Fibroblast of lung (primary cell): Measurements from ENCODE around the gene MACROD2. TPM values are rescaled to one million over a fixed set of nuclear protein-coding genes. Genes with fewer than 3 reads are reported as not detected.

ENCODE experiments used
- DNase-seq, 2 donors: peaks; one replicate each; pipeline versions ENCODE4 v3.0.0 to v3.0.0-alpha.2; 2010; ENCODE audit warnings: low read depth in 2 of 2
- H2AFZ ChIP-seq: 2 replicates; pipeline ENCODE4 v1.5.1; 2012; ENCODE audit warnings: low read length, control low read depth, inconsistent platforms
- H3K27ac ChIP-seq: 2 replicates; pipeline ENCODE4 v1.5.1; 2011; ENCODE audit warnings: low read length, control low read depth; ENCODE audit not compliant: insufficient read depth
- H3K27me3 ChIP-seq: 2 replicates; pipeline ENCODE4 v1.5.1; 2011; ENCODE audit warnings: mild to moderate bottlenecking, low read length; ENCODE audit not compliant: control insufficient read depth, insufficient read depth
- H3K36me3 ChIP-seq: 2 replicates; pipeline ENCODE4 v1.5.1; 2011; ENCODE audit warnings: low read length; ENCODE audit not compliant: control insufficient read depth, insufficient read depth
- H3K4me1 ChIP-seq: 2 replicates; pipeline ENCODE4 v1.5.1; 2011; ENCODE audit warnings: low read length; ENCODE audit not compliant: control insufficient read depth, insufficient read depth; ENCODE audit errors: extremely low read depth
- H3K4me2 ChIP-seq: 2 replicates; pipeline ENCODE4 v1.5.1; 2011; ENCODE audit warnings: low read length, control low read depth; ENCODE audit not compliant: insufficient read depth; ENCODE audit errors: extremely low read depth
- H3K4me3 ChIP-seq, 4 experiments: fragments of 200-600 bp in 1 of 4; sonication (generic) in 1 of 4; replicated peaks in 1 of 4; 2 replicates each; pipeline ENCODE4 v1.5.1; 2011 to 2016; ENCODE audit warnings: low read length in 4 of 4, low read depth in 3 of 4, mild to moderate bottlenecking in 3 of 4, control low read depth in 2 of 4, inconsistent platforms in 1 of 4, mixed read lengths in 1 of 4; ENCODE audit not compliant: insufficient read depth in 1 of 4; ENCODE audit errors: control extremely low read depth in 1 of 4
- H3K79me2 ChIP-seq: 2 replicates; pipeline ENCODE4 v1.5.1; 2012; ENCODE audit warnings: mild to moderate bottlenecking, low read length, inconsistent platforms; ENCODE audit not compliant: control insufficient read depth, insufficient read depth
- H3K9ac ChIP-seq: 2 replicates; pipeline ENCODE4 v1.5.1; 2011; ENCODE audit warnings: mild to moderate bottlenecking, low read length, control low read depth; ENCODE audit not compliant: insufficient read depth
- H3K9me3 ChIP-seq: 2 replicates; pipeline ENCODE4 v1.5.1; 2012; ENCODE audit warnings: low read depth, low read length; ENCODE audit not compliant: control insufficient read depth, insufficient read depth
- H4K20me1 ChIP-seq: 2 replicates; pipeline ENCODE4 v1.5.1; 2011; ENCODE audit warnings: low read length; ENCODE audit not compliant: control insufficient read depth, insufficient read depth; ENCODE audit errors: extremely low read depth
- EZH2 ChIP-seq: IDR thresholded peaks from 2 replicates; pipeline ENCODE4 v1.5.1; 2012; ENCODE audit warnings: low read length, control low read depth, mild to moderate bottlenecking; ENCODE audit errors: missing control alignments
- polyA plus RNA-seq, 2 donors: library from polyadenylated mRNA; depleted of rRNA in 1 of 2; stranded (reverse) in 1 of 2; unstranded in 1 of 2; fragments of >200 nt; gene quantifications; 2 replicates each; pipeline ENCODE4 v1.2.1, GENCODE V29; 2011 to 2012; ENCODE audit warnings: missing spikeins in 1 of 2
- total RNA-seq: library from RNA; depleted of rRNA; stranded (reverse); fragments of >200 nt; gene quantifications from 2 replicates; pipeline ENCODE4 v1.2.1, GENCODE V29; 2014
- TF ChIP-seq, protein P1 (sequence below), 2 donors: IDR thresholded peaks in 1 of 2; conservative IDR thresholded peaks in 1 of 2; 1 replicate in 1 of 2; 2 replicates in 1 of 2; pipeline ENCODE4 v1.5.1; 2011 to 2012; ENCODE audit warnings: low read length in 2 of 2, control low read depth in 1 of 2, inconsistent platforms in 1 of 2, low read depth in 1 of 2, mild to moderate bottlenecking in 1 of 2

Gene MACROD2
- total and polyA plus RNA-seq, 2 donors (not counting 1 experiment from before 2014, with no cell fraction given) = 0.54 to 1.7 TPM

DNA sequence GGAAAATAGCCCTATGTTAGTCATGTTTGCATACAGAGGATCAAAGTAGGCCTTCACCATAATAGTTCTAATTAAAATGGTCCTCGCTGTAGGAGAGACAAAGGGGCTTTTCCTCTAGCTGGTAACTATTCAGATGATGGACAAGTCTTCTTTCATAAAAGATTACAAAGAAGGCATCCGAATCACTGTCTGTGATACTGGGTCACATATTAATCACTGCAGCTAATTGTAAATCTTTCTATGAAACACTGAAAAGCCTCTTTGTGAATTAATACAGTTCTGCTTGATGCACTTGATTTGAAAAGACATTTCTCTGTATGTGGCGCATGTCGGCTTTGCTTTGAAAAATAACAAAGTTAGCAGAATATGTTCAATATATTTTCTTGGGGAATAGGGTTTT, 2057.1 kb downstream of the MACROD2 start:
- TF ChIP-seq, protein P1, sequence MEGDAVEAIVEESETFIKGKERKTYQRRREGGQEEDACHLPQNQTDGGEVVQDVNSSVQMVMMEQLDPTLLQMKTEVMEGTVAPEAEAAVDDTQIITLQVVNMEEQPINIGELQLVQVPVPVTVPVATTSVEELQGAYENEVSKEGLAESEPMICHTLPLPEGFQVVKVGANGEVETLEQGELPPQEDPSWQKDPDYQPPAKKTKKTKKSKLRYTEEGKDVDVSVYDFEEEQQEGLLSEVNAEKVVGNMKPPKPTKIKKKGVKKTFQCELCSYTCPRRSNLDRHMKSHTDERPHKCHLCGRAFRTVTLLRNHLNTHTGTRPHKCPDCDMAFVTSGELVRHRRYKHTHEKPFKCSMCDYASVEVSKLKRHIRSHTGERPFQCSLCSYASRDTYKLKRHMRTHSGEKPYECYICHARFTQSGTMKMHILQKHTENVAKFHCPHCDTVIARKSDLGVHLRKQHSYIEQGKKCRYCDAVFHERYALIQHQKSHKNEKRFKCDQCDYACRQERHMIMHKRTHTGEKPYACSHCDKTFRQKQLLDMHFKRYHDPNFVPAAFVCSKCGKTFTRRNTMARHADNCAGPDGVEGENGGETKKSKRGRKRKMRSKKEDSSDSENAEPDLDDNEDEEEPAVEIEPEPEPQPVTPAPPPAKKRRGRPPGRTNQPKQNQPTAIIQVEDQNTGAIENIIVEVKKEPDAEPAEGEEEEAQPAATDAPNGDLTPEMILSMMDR (conservative IDR thresholded peaks at IDR 0.05 in 1 of 2, IDR thresholded peaks at IDR 0.05 in 1 of 2; ENCODE audit: low read depth in 1 of 2, low read length in 2 of 2) = no peak
- TF ChIP-seq EZH2 = no peak
- DNase-seq = no peak
- Histone ChIP-seq H3K4me1 (no peaks in the 10 kb centered on the region), H3K79me2 (no peaks in the 10 kb centered on the region), H3K27me3 (no peaks in the 10 kb centered on the region), H3K36me3 (no peaks in the 10 kb centered on the region), H3K4me3 (no peak overlapping the region), H3K4me2 (no peak overlapping the region), H3K27ac (no peak overlapping the region), H2AFZ (no peak overlapping the region), H3K9ac (no peak overlapping the region), H3K9me3 (no peaks in the 10 kb centered on the region), H4K20me1 (no peaks in the 10 kb centered on the region)

DNA sequence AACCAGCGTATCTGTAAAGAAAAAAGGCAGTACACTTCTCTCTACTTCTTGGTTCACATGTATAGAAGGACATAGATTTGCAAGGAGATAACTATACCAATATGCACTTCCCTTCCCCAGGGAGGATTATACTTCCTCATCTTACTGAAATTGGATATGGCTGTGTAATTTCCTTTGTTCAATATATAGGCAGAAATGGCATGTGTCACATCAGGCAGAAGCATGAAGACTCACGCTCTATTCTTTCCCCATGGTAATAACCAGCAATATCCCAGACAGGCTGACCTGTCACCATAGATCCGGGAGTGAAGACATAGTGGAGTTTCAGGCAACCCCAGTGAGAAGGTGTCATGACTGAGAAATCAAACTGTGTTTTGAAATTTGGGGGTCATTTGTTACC, 2059.7 kb downstream of the MACROD2 start:
- Histone ChIP-seq H3K36me3 (no peaks in the 10 kb centered on the region), H2AFZ (no peak overlapping the region), H4K20me1 (no peaks in the 10 kb centered on the region), H3K27me3 (no peaks in the 10 kb centered on the region), H3K79me2 (no peaks in the 10 kb centered on the region), H3K9me3 (no peaks in the 10 kb centered on the region), H3K4me3 (no peak overlapping the region), H3K4me1 (no peaks in the 10 kb centered on the region), H3K4me2 (no peak overlapping the region), H3K9ac (no peak overlapping the region), H3K27ac (no peak overlapping the region)
- no peak for TF ChIP-seq EZH2
- TF ChIP-seq, protein P1 (conservative IDR thresholded peaks at IDR 0.05 in 1 of 2, IDR thresholded peaks at IDR 0.05 in 1 of 2; ENCODE audit: low read depth in 1 of 2, low read length in 2 of 2) = no peak
- DNase-seq = no peak

DNA sequence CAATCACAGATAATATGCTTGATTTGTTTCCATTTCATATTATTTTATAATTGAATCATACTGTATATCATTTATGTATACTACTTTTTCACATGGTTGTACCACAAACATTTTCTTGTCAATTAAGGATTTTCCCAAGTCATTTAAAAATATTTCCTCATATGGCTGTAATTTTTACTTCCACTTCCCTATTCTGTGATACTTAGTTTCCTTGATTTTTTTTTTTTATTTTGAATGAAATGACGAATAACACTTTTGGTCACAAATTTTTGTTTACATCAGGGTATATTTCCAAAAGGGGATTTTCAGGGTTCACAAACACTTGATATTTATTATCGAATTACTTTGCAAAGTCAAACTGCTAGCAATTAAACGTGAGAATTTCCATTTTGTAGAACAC, 2062.3 kb downstream of the MACROD2 start:
- H4K20me1 ChIP-seq = no peaks in the 10 kb centered on the region
- no peaks in the 10 kb centered on the region for H3K36me3 ChIP-seq
- no peak overlapping the region for H3K4me3 ChIP-seq
- no peaks in the 10 kb centered on the region for H3K27me3 ChIP-seq
- H3K27ac ChIP-seq = no peak overlapping the region
- no peak overlapping the region for H3K9ac ChIP-seq
- H3K4me2 ChIP-seq = no peak overlapping the region
- H2AFZ ChIP-seq = no peak overlapping the region
- TF ChIP-seq, protein P1 (conservative IDR thresholded peaks at IDR 0.05 in 1 of 2, IDR thresholded peaks at IDR 0.05 in 1 of 2; ENCODE audit: low read depth in 1 of 2, low read length in 2 of 2) = no peak
- no peak for TF ChIP-seq EZH2
- no peaks in the 10 kb centered on the region for H3K4me1 ChIP-seq
- no peaks in the 10 kb centered on the region for H3K9me3 ChIP-seq
- no peak for DNase-seq
- no peaks in the 10 kb centered on the region for H3K79me2 ChIP-seq
